GM12801 (cell line): Measurements from ENCODE around the gene ALDH1B1.

Experiments used
- CTCF ChIP-seq: IDR thresholded peaks from one replicate; pipeline ENCODE4 v1.5.1; 2011; ENCODE audit warnings: control low read depth; ENCODE audit not compliant: insufficient read length; ENCODE audit errors: extremely low read depth

Gene ALDH1B1

GRCh38 chr9:38439916-38440301 is 47.4 kb downstream of the ALDH1B1 start:
- TF ChIP-seq CTCF = no peak

- TF ChIP-seq CTCF = no peak
These were observed 48.0 kb downstream of the ALDH1B1 start for GRCh38 chr9:38440516-38440915.

GRCh38 chr9:38441347-38442085 is 49.0 kb downstream of the ALDH1B1 start:
- no peak for TF ChIP-seq CTCF

GRCh38 chr9:38442473-38443096 is 50.1 kb downstream of the ALDH1B1 start:
- TF ChIP-seq CTCF = no peak

GRCh38 chr9:38443181-38443580 is 50.7 kb downstream of the ALDH1B1 start:
- TF ChIP-seq CTCF = no peak

GRCh38 chr9:38443597-38443996 is 51.1 kb downstream of the ALDH1B1 start:
- TF ChIP-seq CTCF = no peak

GRCh38 chr9:38445154-38446043 is 52.9 kb downstream of the ALDH1B1 start:
- no peak for TF ChIP-seq CTCF
